Small intestine (tissue), 7 donors: Measurements from ENCODE around the gene COG5. TPM values are rescaled to one million over a fixed set of nuclear protein-coding genes. Genes with fewer than 3 reads are reported as not detected.

Source experiments
- DNase-seq, 2 donors: peaks; one replicate each; pipeline versions ENCODE4 v3.0.0 to v3.0.0-alpha.2; 2013
- FAIRE-seq: peaks from 2 replicates; lab custom pipeline; 2012; peaks lifted over from hg19 to GRCh38; lab: Jason Lieb, UNC
- H3K27ac ChIP-seq, 3 donors: one replicate each; pipeline ENCODE4 v1.5.1; 2013; ENCODE audit warnings: low read length in 2 of 3, mild to moderate bottlenecking in 2 of 3, control low read depth in 1 of 3, inconsistent platforms in 1 of 3, low read depth in 1 of 3, moderate library complexity in 1 of 3
- H3K27me3 ChIP-seq, 3 donors: one replicate each; pipeline ENCODE4 v1.6.1; 2013; ENCODE audit warnings: low read length in 3 of 3, inconsistent platforms in 1 of 3; ENCODE audit not compliant: control insufficient read depth in 3 of 3, insufficient read depth in 3 of 3
- H3K36me3 ChIP-seq, 3 donors: one replicate each; pipeline ENCODE4 v1.6.1; 2013; ENCODE audit warnings: low read length in 3 of 3, inconsistent platforms in 1 of 3, low read depth in 1 of 3, mild to moderate bottlenecking in 1 of 3, moderate library complexity in 1 of 3; ENCODE audit not compliant: control insufficient read depth in 3 of 3, insufficient read depth in 2 of 3
- H3K4me1 ChIP-seq, 3 donors: one replicate each; pipeline ENCODE4 v1.6.1; 2013; ENCODE audit warnings: low read length in 2 of 3, inconsistent platforms in 1 of 3, low read depth in 1 of 3, mild to moderate bottlenecking in 1 of 3, moderate library complexity in 1 of 3; ENCODE audit not compliant: control insufficient read depth in 3 of 3, insufficient read depth in 2 of 3
- H3K4me3 ChIP-seq, 3 donors: one replicate each; pipeline ENCODE4 v1.5.1; 2013; ENCODE audit warnings: low read length in 3 of 3, control low read depth in 1 of 3, inconsistent platforms in 1 of 3, low read depth in 1 of 3, mild to moderate bottlenecking in 1 of 3, moderate library complexity in 1 of 3
- H3K9me3 ChIP-seq, 2 donors: one replicate each; pipeline ENCODE4 v1.6.1; 2013; ENCODE audit warnings: low read depth in 1 of 2, low read length in 1 of 2; ENCODE audit not compliant: control insufficient read depth in 2 of 2, insufficient read depth in 1 of 2
- WGBS, 3 donors: extraction: QIAGEN DNeasy Blood & Tissue Kit; methylation state at CpG; one replicate each; pipeline ENCODE4 v1.1.7; 2013; 5-methylcytosine and 5-hydroxymethylcytosine counted together
- polyA plus RNA-seq, 4 donors: library from polyadenylated mRNA; stranded (reverse) in 3 of 4; unstranded in 1 of 4; fragments of 200-250 nt in 3 of 4; fragments of 120-200 nt in 1 of 4; gene quantifications; one replicate each; pipeline versions ENCODE4 v1.2.1 to v1.2.3, GENCODE V29; 2013
- donor health status: healthy with polysubstance abuse.
- donor health status: control.
- donor health status: control.
- donor health status: Bipolar disorder and iron deficiency.
- donor health status: healthy.

The COG5 gene
- polyA plus RNA-seq, 4 donors, result 10.3 to 41.6 (median 12.5) TPM

GRCh38 chr7:107236862-107237261 lies 326.9 kb downstream of the COG5 start:
- no peak overlapping the region for H3K27ac ChIP-seq
- FAIRE-seq, result no peak
- H3K27me3 ChIP-seq, result no peaks in the 10 kb centered on the region
- no peak overlapping the region for H3K4me3 ChIP-seq
- H3K4me1 ChIP-seq, result no peaks in the 10 kb centered on the region
- H3K36me3 ChIP-seq, result peaks cover 0 to 16% (median 5%) of the 10 kb centered on the region in 3 donors
- no peaks in the 10 kb centered on the region for H3K9me3 ChIP-seq
- no peak for DNase-seq

GRCh38 chr7:107234436-107234835 lies 329.3 kb downstream of the COG5 start:
- 79 to 88% (median 83%) methylated on average over 3 of the region's 3 CpGs for WGBS, 3 donors
- Histone ChIP-seq H3K27me3 (no peaks in the 10 kb centered on the region), H3K9me3 (no peaks in the 10 kb centered on the region), H3K4me1 (no peaks in the 10 kb centered on the region), H3K27ac (no peak overlapping the region), H3K36me3 (peaks cover 0 to 12% (median 5%) of the 10 kb centered on the region in 3 donors), H3K4me3 (no peak overlapping the region)
- DNase-seq (no peak), FAIRE-seq (no peak)

- Histone ChIP-seq H3K36me3 (peaks cover 0 to 12% (median 5%) of the 10 kb centered on the region in 3 donors), H3K27ac (no peak overlapping the region), H3K4me1 (no peaks in the 10 kb centered on the region), H3K27me3 (no peaks in the 10 kb centered on the region), H3K4me3 (no peak overlapping the region), H3K9me3 (no peaks in the 10 kb centered on the region)
- no peak for DNase-seq
- FAIRE-seq, result no peak
- 59 to 89% (median 84%) methylated on average over 1 of the region's 1 CpG for WGBS, 3 donors
These were observed 329.7 kb downstream of the COG5 start for GRCh38 chr7:107233981-107234380.

- no peaks in the 10 kb centered on the region for H3K9me3 ChIP-seq
- H3K27me3 ChIP-seq, result no peaks in the 10 kb centered on the region
- no peaks in the 10 kb centered on the region for H3K4me1 ChIP-seq
- H3K36me3 ChIP-seq, result peaks cover 0 to 12% (median 5%) of the 10 kb centered on the region in 3 donors
- H3K4me3 ChIP-seq, result no peak overlapping the region
- WGBS, 3 donors, result 87 to 91% (median 89%) methylated on average over 4 of the region's 4 CpGs
- no peak for DNase-seq
- FAIRE-seq, result no peak
- H3K27ac ChIP-seq, result no peak overlapping the region
These were observed 330.5 kb downstream of the COG5 start for GRCh38 chr7:107233174-107233573.

- Histone ChIP-seq H3K4me3 (no peak overlapping the region), H3K9me3 (no peaks in the 10 kb centered on the region), H3K36me3 (peaks cover 0 to 12% (median 4%) of the 10 kb centered on the region in 3 donors), H3K4me1 (no peaks in the 10 kb centered on the region), H3K27ac (no peak overlapping the region), H3K27me3 (no peaks in the 10 kb centered on the region)
- FAIRE-seq (no peak), DNase-seq (no peak)
- WGBS, 3 donors, result 91 to 96% (median 93%) methylated on average over 7 of the region's 7 CpGs
These were observed 331.1 kb downstream of the COG5 start for GRCh38 chr7:107232568-107233090.

GRCh38 chr7:107230334-107230733 lies 333.4 kb downstream of the COG5 start:
- DNase-seq, result no peak
- Histone ChIP-seq H3K9me3 (no peaks in the 10 kb centered on the region), H3K27me3 (no peaks in the 10 kb centered on the region), H3K36me3 (peaks cover 0 to 15% (median 3%) of the 10 kb centered on the region in 3 donors), H3K4me1 (no peaks in the 10 kb centered on the region), H3K27ac (no peak overlapping the region), H3K4me3 (no peak overlapping the region)
- 96 to 97% (median 97%) methylated on average over 3 of the region's 3 CpGs for WGBS, 3 donors
- FAIRE-seq, result no peak

- Histone ChIP-seq H3K36me3 (peaks cover 0 to 10% (median 3%) of the 10 kb centered on the region in 3 donors), H3K4me3 (no peak overlapping the region), H3K27ac (no peak overlapping the region), H3K4me1 (no peaks in the 10 kb centered on the region), H3K27me3 (no peaks in the 10 kb centered on the region), H3K9me3 (no peaks in the 10 kb centered on the region)
- DNase-seq, result no peak
- 94 to 98% (median 97%) methylated on average over 2 of the region's 2 CpGs for WGBS, 3 donors
- no peak for FAIRE-seq
These were observed 335.4 kb downstream of the COG5 start for GRCh38 chr7:107228291-107228690.

- DNase-seq, result peak; percentile 28 to 37
- H3K27ac ChIP-seq, result no peak overlapping the region
- peaks cover 0 to 10% (median 3%) of the 10 kb centered on the region in 3 donors for H3K36me3 ChIP-seq
- H3K4me3 ChIP-seq, result no peak overlapping the region
- FAIRE-seq, result no peak
- H3K4me1 ChIP-seq, result no peaks in the 10 kb centered on the region
- 85 to 89% (median 88%) methylated on average over 5 of the region's 5 CpGs for WGBS, 3 donors
- no peaks in the 10 kb centered on the region for H3K9me3 ChIP-seq
- H3K27me3 ChIP-seq, result no peaks in the 10 kb centered on the region
These were observed 339.1 kb downstream of the COG5 start for GRCh38 chr7:107224374-107225223.
